ENCODE measurements around the gene RGP1. TPM values are rescaled to one million over a fixed set of nuclear protein-coding genes. Genes with fewer than 3 reads are reported as not detected.
A peak's percentile ranks its signal among the peaks of the same experiment; 100 is the strongest.

The RGP1 gene
- polyA plus RNA-seq, 3 donors, result 2.3 to 9.0 (median 3.3) TPM

DNA sequence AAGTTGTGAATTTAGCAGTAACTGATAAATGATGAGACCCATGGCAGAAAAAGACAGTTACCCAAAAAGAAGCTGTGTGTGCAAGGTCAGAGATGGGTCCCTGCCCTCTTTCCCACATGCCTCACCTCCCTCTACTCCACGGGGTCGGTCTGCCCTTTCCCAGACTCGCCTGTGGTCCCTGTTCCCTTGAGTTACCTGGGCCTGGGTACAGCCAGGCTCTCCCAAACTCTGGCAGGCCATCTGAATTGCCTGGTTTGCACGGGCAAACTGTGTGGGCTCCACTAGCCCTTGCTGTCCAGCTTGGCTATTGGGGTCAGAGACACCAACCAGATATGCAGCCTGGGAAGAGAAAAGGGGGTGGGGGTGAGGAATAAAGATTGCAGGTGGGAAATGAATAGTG is 40.9 kb upstream of the RGP1 start:
- Histone ChIP-seq H3K4me3 (replicated peaks in 1 of 3; ENCODE audit: low read depth in 2 of 3, low read length in 3 of 3) (no peak overlapping the region), H3K36me3 (replicated peaks in 1 of 2; ENCODE audit: control insufficient read depth in 1 of 2, insufficient read depth in 2 of 2, low read length in 2 of 2) (peaks cover 96 to 99% of the 10 kb centered on the region in 2 donors), H3K4me2 (replicated peaks; ENCODE audit: extremely low read depth, low read length, poor library complexity, severe bottlenecking) (no peak overlapping the region), H3K9me3 (replicated peaks in 1 of 2; ENCODE audit: control insufficient read depth in 1 of 2, insufficient read depth in 1 of 2, low read length in 2 of 2) (no peaks in the 10 kb centered on the region), H3K27ac (ENCODE audit: low read depth in 1 of 2, low read length in 2 of 2) (no peak overlapping the region), H3K4me1 (ENCODE audit: control insufficient read depth in 1 of 2, insufficient read depth in 2 of 2, low read length in 2 of 2) (no peaks in the 10 kb centered on the region), H4K20me1 (ENCODE audit: insufficient read depth, low read length) (peaks cover 97% of the 10 kb centered on the region), H3K9ac (ENCODE audit: insufficient read depth, low read length, poor library complexity, severe bottlenecking) (no peak overlapping the region), H2AFZ (ENCODE audit: insufficient read depth, low read depth, low read length, poor library complexity, severe bottlenecking) (no peak overlapping the region), H3K79me2 (ENCODE audit: insufficient read depth, low read length) (no peaks in the 10 kb centered on the region), H3K27me3 (ENCODE audit: control insufficient read depth in 2 of 2, insufficient read depth in 2 of 2, low read length in 2 of 2) (no peaks in the 10 kb centered on the region)
- 100% methylated on average over 4 of the region's 4 CpGs for WGBS (ENCODE audit: insufficient coverage)
- Mint-ChIP-seq H3K9me3 (no peaks in the 10 kb centered on the region), H3K27me3 (ENCODE audit: low read depth in 3 of 3) (peaks cover 0 to 2% (median 0%) of the 10 kb centered on the region in 3 donors), H3K4me1 (no peaks in the 10 kb centered on the region), H3K4me3 (no peak overlapping the region), H3K27ac (no peak overlapping the region), H3K36me3 (peaks cover 0 to 90% of the 10 kb centered on the region in 2 donors)
- intact Hi-C loops (cut with micrococcal nuclease), result no loop called here
- TF ChIP-seq, protein P1, sequence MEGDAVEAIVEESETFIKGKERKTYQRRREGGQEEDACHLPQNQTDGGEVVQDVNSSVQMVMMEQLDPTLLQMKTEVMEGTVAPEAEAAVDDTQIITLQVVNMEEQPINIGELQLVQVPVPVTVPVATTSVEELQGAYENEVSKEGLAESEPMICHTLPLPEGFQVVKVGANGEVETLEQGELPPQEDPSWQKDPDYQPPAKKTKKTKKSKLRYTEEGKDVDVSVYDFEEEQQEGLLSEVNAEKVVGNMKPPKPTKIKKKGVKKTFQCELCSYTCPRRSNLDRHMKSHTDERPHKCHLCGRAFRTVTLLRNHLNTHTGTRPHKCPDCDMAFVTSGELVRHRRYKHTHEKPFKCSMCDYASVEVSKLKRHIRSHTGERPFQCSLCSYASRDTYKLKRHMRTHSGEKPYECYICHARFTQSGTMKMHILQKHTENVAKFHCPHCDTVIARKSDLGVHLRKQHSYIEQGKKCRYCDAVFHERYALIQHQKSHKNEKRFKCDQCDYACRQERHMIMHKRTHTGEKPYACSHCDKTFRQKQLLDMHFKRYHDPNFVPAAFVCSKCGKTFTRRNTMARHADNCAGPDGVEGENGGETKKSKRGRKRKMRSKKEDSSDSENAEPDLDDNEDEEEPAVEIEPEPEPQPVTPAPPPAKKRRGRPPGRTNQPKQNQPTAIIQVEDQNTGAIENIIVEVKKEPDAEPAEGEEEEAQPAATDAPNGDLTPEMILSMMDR (IDR thresholded peaks at IDR 0.05), result no peak
- DNase-seq, result no peak

DNA sequence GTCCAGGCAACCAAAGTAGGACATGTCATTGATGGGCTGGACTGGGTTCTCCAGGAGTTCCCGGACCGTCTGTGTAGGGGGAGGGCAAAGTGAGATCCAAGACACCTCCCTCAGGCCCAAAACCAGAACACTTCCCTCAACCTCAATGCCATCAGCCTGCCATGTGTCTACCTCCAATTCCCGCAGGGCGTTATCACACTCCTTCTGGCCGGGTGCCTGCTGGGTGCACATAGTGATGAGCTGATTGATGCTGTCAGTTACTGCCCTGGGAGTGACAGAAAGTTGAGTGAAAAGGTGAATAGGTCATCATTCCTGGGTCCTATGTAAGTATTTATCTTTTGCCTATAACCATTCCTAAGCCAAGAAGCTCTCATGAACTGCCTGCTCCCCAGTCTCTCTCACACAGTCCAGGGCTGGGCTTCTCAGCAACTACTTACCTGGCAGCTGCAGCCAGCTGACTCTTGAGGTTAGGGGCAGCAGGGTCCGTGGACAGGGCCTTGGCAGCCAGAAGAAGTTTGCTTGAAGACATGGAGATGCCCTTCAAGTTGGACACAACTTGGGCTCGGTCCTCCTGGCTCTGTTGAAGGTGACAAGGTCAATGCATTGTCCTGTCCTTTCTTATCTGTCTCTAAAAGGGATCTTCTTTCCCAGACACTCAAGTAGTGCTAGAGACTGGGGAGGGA is 38.1 kb upstream of the RGP1 start:
- no peak overlapping the region for H3K4me2 ChIP-seq (replicated peaks; ENCODE audit: extremely low read depth, low read length, poor library complexity, severe bottlenecking)
- DNase-seq, result no peak
- H4K20me1 ChIP-seq (ENCODE audit: insufficient read depth, low read length), result peaks cover 97% of the 10 kb centered on the region
- H3K4me3 ChIP-seq (replicated peaks in 1 of 3; ENCODE audit: low read depth in 2 of 3, low read length in 3 of 3), result no peak overlapping the region
- Mint-ChIP-seq H3K9me3 (no peaks in the 10 kb centered on the region), H3K27ac (peak overlapping the region in 3 of 7 donors; percentile 32 to 42 (median 38)), H3K36me3 (peaks cover 0 to 90% of the 10 kb centered on the region in 2 donors), H3K4me1 (no peaks in the 10 kb centered on the region), H3K27me3 (ENCODE audit: low read depth in 3 of 3) (peaks cover 0 to 2% (median 0%) of the 10 kb centered on the region in 3 donors), H3K4me3 (no peak overlapping the region)
- H2AFZ ChIP-seq (ENCODE audit: insufficient read depth, low read depth, low read length, poor library complexity, severe bottlenecking), result no peak overlapping the region
- H3K27ac ChIP-seq (ENCODE audit: low read depth in 1 of 2, low read length in 2 of 2), result peak overlapping the region in 1 of 2 donors; percentile 4
- no peaks in the 10 kb centered on the region for H3K27me3 ChIP-seq (ENCODE audit: control insufficient read depth in 2 of 2, insufficient read depth in 2 of 2, low read length in 2 of 2)
- no peaks in the 10 kb centered on the region for H3K4me1 ChIP-seq (ENCODE audit: control insufficient read depth in 1 of 2, insufficient read depth in 2 of 2, low read length in 2 of 2)
- H3K9ac ChIP-seq (ENCODE audit: insufficient read depth, low read length, poor library complexity, severe bottlenecking), result no peak overlapping the region
- intact Hi-C loops (cut with micrococcal nuclease), result no loop called here
- H3K36me3 ChIP-seq (replicated peaks in 1 of 2; ENCODE audit: control insufficient read depth in 1 of 2, insufficient read depth in 2 of 2, low read length in 2 of 2), result peaks cover 93 to 99% of the 10 kb centered on the region in 2 donors
- peaks cover 7% of the 10 kb centered on the region for H3K79me2 ChIP-seq (ENCODE audit: insufficient read depth, low read length)
- no peaks in the 10 kb centered on the region for H3K9me3 ChIP-seq (replicated peaks in 1 of 2; ENCODE audit: control insufficient read depth in 1 of 2, insufficient read depth in 1 of 2, low read length in 2 of 2)
- TF ChIP-seq, protein P1 (IDR thresholded peaks at IDR 0.05), result no peak
- 88% methylated on average over 1 of the region's 7 CpGs for WGBS (ENCODE audit: insufficient coverage)

All from CD14-positive monocyte (primary cell).